NT2/D1 (cell line): Measurements from ENCODE around the gene RBPMS2.

Source experiments
- DNase-seq: peaks from one replicate; pipeline ENCODE4 v3.0.0-alpha.2; 2011; ENCODE audit warnings: low read depth, low spot score
- H3K27me3 ChIP-seq: 2 replicates; pipeline ENCODE4 v1.6.0; 2011; ENCODE audit warnings: mild to moderate bottlenecking; ENCODE audit not compliant: insufficient read length, insufficient read depth
- H3K36me3 ChIP-seq: 2 replicates; pipeline ENCODE4 v1.6.1; 2011; ENCODE audit warnings: mild to moderate bottlenecking, low read length, mixed read lengths; ENCODE audit not compliant: insufficient read depth, insufficient read length
- H3K4me1 ChIP-seq: 2 replicates; pipeline ENCODE4 v1.5.1; 2011; ENCODE audit not compliant: insufficient read depth, insufficient read length
- H3K4me3 ChIP-seq: 2 replicates; pipeline ENCODE4 v1.5.1; 2011; ENCODE audit warnings: low read depth; ENCODE audit not compliant: insufficient read length
- H3K9ac ChIP-seq: 2 replicates; pipeline ENCODE4 v1.6.0; 2011; ENCODE audit warnings: low read depth; ENCODE audit not compliant: insufficient read length
- H3K9me3 ChIP-seq: 2 replicates; pipeline ENCODE4 v1.5.1; 2011; ENCODE audit warnings: mild to moderate bottlenecking, low read length; ENCODE audit not compliant: insufficient read depth
- SUZ12 ChIP-seq: IDR thresholded peaks from 2 replicates; pipeline ENCODE4 v1.6.1; 2011; ENCODE audit not compliant: insufficient read length, insufficient read depth; ENCODE audit errors: extremely low read depth
- YY1 ChIP-seq: IDR thresholded peaks from 2 replicates; pipeline ENCODE4 v1.6.1; 2011; ENCODE audit not compliant: insufficient read length, insufficient read depth
- ZNF274 ChIP-seq: IDR thresholded peaks from 2 replicates; pipeline ENCODE4 v1.6.1; 2011; ENCODE audit warnings: mild to moderate bottlenecking, low read depth, low read length

Gene RBPMS2

DNA sequence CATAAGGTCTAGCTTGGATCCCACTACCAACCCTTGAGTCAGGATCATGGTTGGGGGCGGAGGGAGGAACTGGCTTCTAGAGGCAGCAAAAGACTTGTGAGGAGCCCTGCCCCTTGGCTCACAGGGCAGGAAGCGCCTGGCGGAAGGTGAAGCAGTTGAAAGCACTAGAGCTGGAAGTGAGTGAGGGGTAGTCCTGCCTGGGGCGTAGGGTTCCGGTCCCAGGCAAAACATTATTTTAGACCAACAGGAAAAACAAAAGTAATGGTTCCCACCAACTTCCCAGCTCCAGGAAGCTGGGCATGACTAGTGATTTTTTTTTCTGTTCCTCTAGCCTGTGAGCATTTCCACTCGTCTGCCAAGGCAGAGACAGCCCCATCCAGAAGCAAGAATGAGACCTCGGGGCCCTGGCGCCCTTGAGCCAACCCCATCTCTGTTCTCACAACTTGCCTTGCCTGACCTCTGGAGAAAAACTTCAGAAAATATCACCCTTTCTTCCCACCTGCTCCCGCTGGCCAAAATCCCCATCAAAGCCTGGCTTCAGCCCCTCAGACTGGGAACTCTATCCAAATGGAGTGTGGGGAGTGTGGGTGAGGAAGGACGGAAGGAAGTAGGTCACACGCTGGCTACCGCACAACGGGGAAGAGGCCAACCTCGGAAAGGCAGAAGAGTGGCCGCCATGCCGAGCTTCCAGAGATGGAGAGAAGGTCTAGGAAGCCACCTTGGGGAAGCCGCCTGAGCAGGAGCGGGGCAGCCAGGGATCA lies 57.5 kb downstream of the RBPMS2 start:
- TF ChIP-seq YY1, result no peak
- no peak for TF ChIP-seq SUZ12
- no peak for TF ChIP-seq ZNF274
- no peak overlapping the region for H3K9ac ChIP-seq
- H3K36me3 ChIP-seq, result peaks cover 50% of the 10 kb centered on the region

DNA sequence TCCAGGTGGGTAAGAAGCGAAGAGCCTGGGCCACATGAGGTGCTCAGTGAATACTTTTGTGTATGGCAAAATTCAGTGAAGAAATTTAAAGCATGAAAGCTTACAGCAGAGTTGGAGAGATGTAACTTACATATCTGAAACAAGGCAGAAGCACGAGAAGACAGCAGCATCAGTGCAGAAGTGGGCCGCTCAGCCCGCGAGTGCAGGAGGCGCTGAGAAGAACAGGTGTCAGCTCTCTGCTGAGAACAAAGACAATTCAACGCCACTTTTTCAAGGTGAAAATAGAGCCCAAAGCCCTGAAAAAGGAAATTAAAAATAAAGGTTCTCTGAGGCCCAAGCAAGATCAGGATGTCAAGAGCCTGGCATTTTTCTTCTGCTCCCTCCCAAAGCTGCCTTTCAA lies 58.3 kb downstream of the RBPMS2 start:
- H3K9me3 ChIP-seq, result no peaks in the 10 kb centered on the region
- no peak for TF ChIP-seq SUZ12
- TF ChIP-seq ZNF274, result no peak
- TF ChIP-seq YY1, result no peak
- H3K4me3 ChIP-seq, result no peak overlapping the region
- no peaks in the 10 kb centered on the region for H3K27me3 ChIP-seq
- H3K36me3 ChIP-seq, result peaks cover 53% of the 10 kb centered on the region
- no peak for DNase-seq
- H3K9ac ChIP-seq, result no peak overlapping the region
- H3K4me1 ChIP-seq, result no peaks in the 10 kb centered on the region

More for the DNA sequence above, 57.5 kb downstream of the RBPMS2 start:
- no peaks in the 10 kb centered on the region for H3K9me3 ChIP-seq
- no peak overlapping the region for H3K4me3 ChIP-seq
- no peaks in the 10 kb centered on the region for H3K27me3 ChIP-seq
- H3K4me1 ChIP-seq, result no peaks in the 10 kb centered on the region
- no peak for DNase-seq

- TF ChIP-seq ZNF274, result no peak
- TF ChIP-seq SUZ12, result no peak
- no peak for TF ChIP-seq YY1
- DNase-seq, result no peak
- no peaks in the 10 kb centered on the region for H3K4me1 ChIP-seq
- H3K36me3 ChIP-seq, result peaks cover 51% of the 10 kb centered on the region
- H3K4me3 ChIP-seq, result no peak overlapping the region
- H3K9ac ChIP-seq, result no peak overlapping the region
- no peaks in the 10 kb centered on the region for H3K9me3 ChIP-seq
- no peaks in the 10 kb centered on the region for H3K27me3 ChIP-seq
Observed at GRCh38 chr15:64716452-64716851, 58.9 kb downstream of the RBPMS2 start.

DNA sequence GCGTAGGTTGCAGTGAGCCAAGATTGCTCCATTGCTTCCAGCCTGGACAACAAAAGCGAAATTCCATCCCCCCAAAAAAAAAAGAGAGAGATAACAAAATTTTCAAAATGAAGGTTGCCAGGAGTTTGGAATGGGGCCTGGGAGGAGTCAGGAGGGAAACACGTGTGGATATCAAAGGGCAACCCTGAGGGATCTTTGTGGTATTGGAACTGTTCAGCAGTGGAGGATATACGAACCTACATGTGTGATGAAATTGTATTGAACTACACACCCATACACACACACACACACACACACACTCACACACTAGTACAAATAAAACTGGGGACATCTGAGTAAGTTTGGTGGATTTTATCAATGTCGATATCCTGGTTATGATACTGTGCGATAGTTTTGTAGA lies 61.8 kb downstream of the RBPMS2 start:
- Histone ChIP-seq H3K27me3 (no peaks in the 10 kb centered on the region), H3K4me1 (no peaks in the 10 kb centered on the region), H3K36me3 (peaks cover 48% of the 10 kb centered on the region), H3K4me3 (no peak overlapping the region), H3K9ac (no peak overlapping the region), H3K9me3 (no peaks in the 10 kb centered on the region)
- no peak for TF ChIP-seq ZNF274
- TF ChIP-seq SUZ12, result no peak
- TF ChIP-seq YY1, result no peak
- no peak for DNase-seq

GRCh38 chr15:64712353-64712752 lies 63.0 kb downstream of the RBPMS2 start:
- no peaks in the 10 kb centered on the region for H3K4me1 ChIP-seq
- TF ChIP-seq SUZ12 (no peak), YY1 (no peak), ZNF274 (no peak)
- no peak for DNase-seq
- no peak overlapping the region for H3K9ac ChIP-seq
- H3K27me3 ChIP-seq, result no peaks in the 10 kb centered on the region
- no peaks in the 10 kb centered on the region for H3K9me3 ChIP-seq
- peaks cover 39% of the 10 kb centered on the region for H3K36me3 ChIP-seq
- no peak overlapping the region for H3K4me3 ChIP-seq

DNA sequence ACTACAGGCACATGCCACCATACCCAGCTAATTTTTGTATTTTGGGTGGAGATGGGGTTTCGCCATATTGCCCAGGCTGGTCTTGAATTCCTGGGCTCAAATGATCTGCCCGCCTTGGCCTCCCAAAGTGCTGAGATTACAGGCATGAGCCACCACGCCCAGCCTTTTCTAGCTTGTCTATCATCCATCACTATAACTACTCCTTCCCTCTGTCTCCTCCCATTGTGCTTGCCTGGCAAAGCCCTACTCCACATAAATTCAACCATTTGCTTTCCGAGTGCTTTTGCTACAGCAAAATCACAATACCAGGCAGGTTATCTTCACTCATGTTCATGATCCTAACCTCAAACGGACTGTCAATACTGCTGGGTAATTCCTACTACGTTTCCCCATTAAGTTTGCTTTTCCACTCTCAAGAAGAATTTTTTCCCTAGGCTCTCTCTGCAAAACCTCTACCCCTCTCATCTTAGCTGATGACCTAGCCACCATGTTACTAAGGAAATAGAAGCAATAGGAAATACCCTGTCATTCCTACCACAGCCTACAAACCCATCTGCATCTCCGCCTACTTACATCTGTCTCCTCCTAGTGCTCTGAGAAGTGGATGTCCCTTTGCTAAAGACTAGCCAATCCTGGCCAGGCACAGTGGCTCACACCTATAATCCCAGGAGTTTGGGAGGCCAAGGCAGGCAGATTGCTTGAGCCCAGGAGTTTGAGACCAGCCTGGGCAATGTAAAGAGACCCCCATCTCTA lies 64.5 kb downstream of the RBPMS2 start:
- no peak for DNase-seq
- Histone ChIP-seq H3K9ac (no peak overlapping the region), H3K4me3 (no peak overlapping the region), H3K27me3 (no peaks in the 10 kb centered on the region), H3K4me1 (no peaks in the 10 kb centered on the region), H3K36me3 (peaks cover 25% of the 10 kb centered on the region), H3K9me3 (no peaks in the 10 kb centered on the region)
- TF ChIP-seq YY1 (no peak), ZNF274 (no peak), SUZ12 (no peak)
